IPS DF 4.7 (cell line): ENCODE measurements around the gene TBC1D16.

Experiments
- DNase-seq: peaks from one replicate; pipeline ENCODE4 v3.0.0-alpha.2; 2013; ENCODE audit warnings: low spot score; ENCODE audit errors: extremely low read depth

Gene TBC1D16

DNA sequence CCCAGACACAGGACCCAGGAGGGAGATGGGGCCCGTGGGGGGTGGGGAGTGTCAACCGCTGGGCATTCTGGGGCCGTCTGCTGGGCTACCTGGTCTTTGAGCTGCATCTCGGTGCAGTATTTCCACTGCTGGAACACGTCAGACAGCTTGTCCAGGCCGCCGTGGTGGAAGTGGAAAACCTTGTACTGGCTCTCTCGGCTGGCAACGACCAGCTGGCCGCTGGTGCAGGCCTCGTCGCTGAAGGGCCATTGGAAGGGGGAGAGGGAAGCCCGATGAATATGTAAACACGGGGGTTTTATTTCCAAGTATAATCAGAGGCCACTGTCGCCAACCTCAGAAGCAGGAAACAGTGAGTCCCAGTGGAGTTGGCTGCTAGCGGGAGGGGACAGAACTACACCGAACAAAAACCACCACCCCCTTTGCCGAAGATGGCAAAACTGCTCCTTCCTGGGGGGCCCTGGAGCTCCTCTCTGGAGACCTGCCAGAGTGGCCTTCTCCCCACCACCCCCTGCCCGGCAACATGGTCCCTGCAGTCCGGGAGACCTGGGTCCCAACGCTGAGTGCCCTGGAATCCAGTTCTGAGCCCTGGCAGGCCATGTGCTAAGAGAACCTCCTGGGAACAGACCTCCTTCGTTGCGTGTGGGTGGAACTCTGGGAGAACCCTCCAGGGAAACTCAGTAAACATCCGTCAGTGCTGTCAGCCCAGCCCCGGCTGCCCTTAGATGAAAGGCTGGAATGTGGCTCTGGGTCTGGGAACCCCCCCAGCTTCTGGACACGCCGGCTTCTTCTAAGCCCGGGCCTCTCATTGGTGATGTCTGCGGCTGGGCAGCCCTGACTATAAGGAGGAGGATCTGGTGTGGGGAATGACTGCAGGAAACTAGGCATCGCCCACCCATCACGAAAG lies 84.1 kb downstream of the TBC1D16 start:
- no peak for DNase-seq

- no peak for DNase-seq
Measured at GRCh38 chr17:79950751-79951150, 84.9 kb downstream of the TBC1D16 start.

DNA sequence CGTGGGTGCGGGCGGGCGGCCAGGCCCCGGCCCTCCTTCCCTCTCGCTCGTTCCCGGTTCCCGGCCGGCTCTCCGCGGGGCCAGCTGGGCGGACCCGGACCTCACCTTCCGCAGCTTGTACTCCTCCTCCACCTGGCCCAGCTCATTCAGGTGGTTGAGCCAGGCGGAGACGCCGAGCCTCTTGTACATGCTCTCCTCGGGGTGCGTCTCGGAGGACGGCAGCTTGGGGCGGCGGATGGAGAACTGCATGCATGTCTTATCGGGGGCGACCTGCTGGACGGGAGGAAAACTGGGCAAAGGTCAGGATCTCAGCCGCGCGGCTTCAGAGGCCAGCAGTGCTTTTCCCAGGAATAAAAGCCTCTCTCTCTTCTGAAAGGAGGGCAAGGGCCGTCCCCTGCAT lies 85.4 kb downstream of the TBC1D16 start:
- no peak for DNase-seq

DNA sequence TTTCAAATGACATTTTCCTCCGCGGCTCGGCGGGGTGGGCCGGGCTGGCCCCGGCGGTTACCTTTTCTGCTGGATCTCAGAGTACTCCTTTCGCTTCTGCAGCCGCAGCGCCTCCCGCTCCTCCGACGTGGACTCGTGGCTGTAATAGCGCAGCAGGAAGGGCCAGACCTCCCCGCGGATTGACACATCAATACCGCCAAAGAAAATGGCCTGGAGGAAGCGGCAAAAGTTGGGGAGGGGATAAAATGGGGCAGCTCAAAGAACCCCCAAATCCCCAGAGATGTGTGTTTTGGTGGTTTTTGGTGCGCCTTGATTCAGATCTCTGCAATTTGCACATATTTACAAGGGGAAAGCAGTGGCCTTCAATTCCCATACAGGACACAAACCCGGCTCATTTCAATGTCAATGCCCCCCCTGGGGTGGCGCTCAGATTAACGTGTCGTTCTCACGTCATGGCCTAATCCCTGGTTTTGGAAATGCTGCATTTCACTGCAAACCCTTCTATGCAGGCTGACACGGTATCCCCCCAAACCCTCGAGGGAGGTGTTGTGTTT lies 85.9 kb downstream of the TBC1D16 start:
- DNase-seq, result no peak

- no peak for DNase-seq
Measured at GRCh38 chr17:79948945-79949655, 86.6 kb downstream of the TBC1D16 start.

DNA sequence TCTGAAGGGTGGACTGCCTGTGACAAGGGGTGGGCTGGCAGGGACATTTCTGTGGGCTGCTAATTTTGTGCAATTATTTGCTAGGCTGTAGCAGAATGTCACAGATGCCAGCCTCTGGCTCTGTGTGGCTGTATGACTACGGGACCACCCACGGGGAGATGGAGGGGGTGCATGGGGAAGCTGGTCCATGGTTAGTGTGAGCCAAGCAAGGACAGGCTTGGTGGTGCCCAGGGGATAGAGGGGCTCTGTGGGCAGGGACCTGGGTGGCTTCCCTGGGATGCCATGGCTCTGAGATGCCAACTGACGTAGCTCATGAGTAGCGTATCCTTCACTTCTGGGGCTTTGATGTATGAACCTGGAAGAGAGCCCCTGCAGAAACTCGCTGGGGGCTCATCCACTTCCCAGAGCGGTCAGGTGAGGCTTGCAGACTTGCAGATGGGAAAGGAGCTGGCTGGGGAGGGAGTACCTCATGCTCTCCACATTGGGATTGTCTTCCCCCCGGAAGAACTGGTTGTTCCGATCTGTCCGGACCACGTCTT lies 87.2 kb downstream of the TBC1D16 start:
- DNase-seq, result no peak

- no peak for DNase-seq
Measured at GRCh38 chr17:79947351-79948031, 88.2 kb downstream of the TBC1D16 start.

DNA sequence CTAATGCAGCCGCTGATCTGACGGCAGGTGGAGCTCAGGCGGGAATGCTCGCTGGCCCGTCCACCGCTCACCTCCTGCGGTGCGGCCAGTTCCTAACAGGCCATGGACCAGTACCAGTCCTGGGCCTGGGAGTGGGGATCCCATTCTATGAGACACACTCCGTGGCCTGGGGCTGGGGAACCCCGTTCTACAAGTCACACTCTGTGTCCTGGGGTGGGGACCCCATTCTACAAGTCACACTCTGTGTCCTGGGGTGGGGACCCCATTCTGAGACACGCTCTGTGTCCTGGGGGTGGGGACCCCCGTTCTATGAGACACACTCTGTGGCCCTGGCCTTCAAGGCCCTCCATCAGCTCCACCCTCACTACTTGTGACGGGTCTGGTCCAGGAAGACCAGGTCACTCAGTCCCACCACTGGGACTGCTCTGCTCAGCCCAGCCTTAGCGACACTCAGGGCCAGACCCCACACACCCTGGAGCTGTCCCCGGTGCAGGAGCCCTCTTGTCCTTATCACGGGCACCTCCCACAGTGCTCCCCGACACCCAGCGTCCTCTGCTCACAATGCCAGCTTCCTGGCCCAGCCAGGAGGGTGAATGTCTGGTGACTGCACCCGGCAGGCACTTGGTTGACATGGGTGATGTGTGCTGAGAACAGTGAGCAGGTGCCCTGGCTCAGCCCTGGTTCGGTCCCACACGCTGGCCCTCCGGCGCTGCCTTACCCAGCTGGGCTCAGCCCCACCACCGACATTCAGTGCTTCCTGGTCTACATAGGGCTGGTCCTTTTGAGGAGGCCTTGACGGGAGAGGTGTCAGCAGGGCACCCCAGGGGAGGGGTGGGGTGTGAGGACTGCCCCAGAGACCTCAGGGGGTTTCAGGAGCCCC lies 89.1 kb downstream of the TBC1D16 start:
- DNase-seq, result no peak

DNA sequence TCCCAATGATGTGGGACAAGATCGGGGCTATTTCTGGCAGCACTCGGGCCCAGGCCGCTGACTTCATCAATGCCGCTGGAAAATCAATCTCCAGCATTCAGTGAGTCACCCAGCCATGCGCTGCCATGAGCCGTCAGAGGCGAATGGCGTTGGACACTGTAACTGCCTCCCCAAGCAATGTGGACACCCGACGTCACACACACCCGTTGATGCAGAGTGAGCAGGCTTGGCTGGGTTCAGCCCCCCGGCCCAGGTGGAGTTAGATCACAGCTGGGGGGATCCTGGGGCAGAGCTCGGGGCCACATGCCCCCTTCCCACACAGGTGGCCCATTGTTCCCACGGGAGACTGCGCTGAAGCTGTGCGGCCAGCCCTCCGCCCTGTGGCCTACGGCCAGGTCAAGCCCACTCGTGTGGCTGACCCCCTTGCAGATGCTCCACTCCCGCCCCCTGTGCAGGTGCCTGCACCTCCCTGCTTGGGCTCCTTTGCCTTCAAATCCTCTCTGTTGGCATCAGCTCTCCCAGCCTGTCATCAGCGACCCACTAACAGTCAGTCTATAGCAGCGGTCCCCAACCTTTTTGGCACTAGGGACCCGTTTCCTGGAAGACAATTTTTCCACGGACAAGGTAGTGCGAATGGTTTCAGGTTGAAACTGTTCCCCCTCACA lies 89.9 kb downstream of the TBC1D16 start:
- DNase-seq, result no peak

GRCh38 chr17:79944821-79945391 lies 90.8 kb downstream of the TBC1D16 start:
- DNase-seq, result no peak

GRCh38 chr17:79944251-79944812 lies 91.3 kb downstream of the TBC1D16 start:
- DNase-seq, result no peak

DNA sequence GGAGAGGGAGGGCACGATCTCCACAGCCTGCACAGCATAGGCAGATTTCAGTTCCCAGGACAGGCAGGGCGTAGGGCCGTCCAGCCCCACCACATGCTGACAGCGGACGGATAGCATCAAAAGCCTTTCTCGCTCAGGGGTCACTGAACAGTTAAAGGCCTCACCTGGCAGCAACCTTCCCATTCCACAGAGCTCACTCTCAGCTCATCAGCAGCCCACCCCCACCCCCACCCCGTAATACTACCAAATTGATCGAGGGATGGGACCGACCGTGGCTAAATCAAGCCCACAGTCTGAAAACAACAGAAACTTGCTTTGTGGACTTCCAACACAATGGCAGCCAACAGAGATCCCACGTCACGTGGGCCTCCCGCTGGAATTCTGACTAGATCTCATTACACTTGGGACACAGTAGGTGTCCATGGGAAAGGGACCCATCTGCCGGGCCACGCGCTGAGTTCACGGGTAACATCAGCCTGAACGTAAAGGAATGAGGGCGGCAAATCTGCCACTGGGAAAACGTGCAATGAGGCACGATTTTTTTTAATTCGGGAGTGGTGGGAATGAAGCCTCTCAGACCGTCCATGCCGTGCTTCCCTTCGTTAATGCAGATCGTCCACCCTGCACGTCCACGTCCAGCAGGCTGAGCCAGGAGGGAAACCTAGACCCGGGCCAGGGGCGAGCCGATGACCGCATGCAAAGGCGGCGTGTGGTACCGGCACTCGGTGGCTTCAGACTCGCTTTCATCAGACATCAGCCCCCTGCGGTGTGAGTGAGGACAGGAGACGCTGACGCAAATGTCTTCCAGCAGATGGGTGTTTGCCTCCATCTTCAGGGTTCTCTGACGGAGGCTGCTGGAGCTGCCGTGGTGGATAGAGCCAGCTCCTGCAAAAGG lies 92.1 kb downstream of the TBC1D16 start:
- DNase-seq, result no peak

GRCh38 chr17:79942591-79943346 lies 92.9 kb downstream of the TBC1D16 start:
- no peak for DNase-seq

GRCh38 chr17:79942011-79942405 lies 93.7 kb downstream of the TBC1D16 start:
- no peak for DNase-seq

DNA sequence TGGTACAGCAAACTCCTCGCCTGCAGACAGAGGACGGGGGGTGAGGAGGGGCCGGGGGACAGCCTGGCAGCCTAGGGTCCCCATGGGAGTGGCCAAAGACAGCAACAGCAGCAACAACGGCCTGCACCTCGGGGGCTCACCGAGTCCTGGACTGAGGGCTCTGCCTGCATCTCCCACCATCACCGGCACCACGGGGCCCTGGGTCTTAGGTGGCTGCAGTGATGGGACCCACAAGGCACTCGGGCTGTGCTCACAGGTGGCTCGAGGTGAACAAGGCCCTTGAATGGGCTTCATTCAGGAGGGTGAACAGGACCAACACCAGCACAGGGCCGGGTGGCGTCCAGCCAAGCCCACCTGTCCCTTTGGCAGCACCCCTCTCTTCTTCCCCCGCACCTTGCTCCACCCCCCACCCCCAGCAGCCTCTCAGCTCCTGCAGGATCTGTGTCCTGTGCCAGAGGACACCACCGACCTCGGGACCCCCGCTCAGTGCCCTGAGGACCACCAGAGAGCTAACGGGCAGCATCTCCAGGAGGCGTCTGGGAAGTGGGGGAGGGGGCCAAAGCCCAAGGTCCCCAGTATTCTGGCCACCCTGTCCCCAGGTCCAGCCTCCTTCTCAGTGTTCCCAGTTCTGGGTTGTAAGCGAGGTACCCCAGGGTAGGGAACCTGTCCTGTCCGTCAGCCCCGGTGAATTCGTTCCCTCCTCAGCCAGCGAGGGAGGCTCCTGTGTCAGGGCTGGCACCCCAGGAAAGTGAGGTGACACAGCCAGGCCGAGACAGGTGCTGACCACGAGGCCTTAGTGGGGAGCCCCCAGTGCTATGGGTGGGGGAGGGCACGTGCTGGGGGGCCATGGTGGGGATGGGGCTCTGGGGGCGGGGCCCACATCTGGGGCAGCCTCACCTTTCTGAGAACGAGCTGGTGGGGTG lies 94.3 kb downstream of the TBC1D16 start:
- no peak for DNase-seq

DNA sequence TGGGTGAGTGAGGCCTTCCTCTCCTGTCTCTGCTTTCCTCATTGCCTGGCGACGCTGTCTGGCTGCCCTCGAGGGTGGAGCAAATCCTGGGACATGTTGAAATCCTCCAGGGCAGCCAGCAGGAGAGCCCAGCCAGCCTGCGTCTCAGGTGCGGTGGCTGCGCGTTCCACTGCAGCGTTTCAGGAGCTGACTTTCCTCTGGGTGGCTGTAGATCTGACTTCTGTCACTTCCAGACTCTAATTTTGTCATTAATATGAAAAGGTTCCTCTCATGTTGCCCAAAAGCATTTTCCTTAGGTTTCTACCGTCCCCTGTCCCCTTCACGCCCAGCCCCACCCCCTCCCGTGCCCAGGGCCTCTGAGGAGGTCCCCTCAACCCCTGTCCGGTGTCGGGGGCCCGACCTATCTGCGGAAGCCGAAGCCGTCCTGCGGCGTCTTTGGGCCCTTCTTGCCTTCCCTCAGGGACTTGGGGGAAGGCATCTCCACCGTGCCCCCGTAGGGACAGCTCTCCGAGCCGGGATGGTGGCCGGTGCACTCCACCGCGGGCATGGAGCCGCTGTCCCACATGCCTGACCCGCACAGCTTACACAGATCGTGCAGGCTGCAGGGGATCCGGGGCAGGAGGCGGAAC lies 95.1 kb downstream of the TBC1D16 start:
- no peak for DNase-seq
